Measurements from ENCODE around the gene ASCL1. TPM values are rescaled to one million over a fixed set of nuclear protein-coding genes. Genes with fewer than 3 reads are reported as not detected.

The ASCL1 gene
- total RNA-seq, 1 experiment from 2014 or later = 0.07 TPM

DNA sequence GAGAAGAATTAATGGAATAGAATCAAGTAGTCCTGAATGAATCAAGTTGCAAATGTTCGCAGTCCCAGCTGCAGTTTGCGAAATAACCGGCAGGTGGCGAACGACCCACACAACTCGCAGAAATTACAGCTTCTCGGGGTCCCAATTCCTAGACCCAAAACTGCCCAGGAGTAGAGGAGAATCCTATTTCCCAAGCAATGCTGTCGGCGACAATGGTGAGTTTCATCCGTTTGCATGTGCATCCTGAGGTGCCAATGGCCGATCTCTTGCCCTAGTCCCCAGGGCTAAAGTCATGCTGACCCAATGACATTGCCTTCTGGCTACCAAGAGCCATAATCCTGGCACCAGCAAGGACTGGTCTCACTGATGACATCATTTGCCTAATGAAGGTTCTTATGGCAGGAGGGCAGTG, 8.5 kb upstream of the ASCL1 start:
- Mint-ChIP-seq H3K4me1 (peaks cover 21% of the 10 kb centered on the region), H3K9me3 (peaks cover 6% of the 10 kb centered on the region; the same call in 1 of the 2 replicates), H3K36me3 (no peaks in the 10 kb centered on the region), H3K27ac (no peak overlapping the region), H3K27me3 (ENCODE audit: low read depth) (peaks cover 76% of the 10 kb centered on the region), H3K4me3 (no peak overlapping the region)
- ChIA-PET CTCF (interaction anchor here (0.6 to 4.3 kb wide), 22 partner anchors 8 to 684 kb away, joined by 3 to 78 read pairs (median 4); partner anchors contain the start of genes ASCL1 and PAH), POLR2A (no interaction called here)
- DNase-seq (ENCODE audit: low spot score) = peak; percentile 81
- peak; percentile 30 for ATAC-seq
- TF ChIP-seq CTCF (IDR thresholded peaks at IDR 0.05) (peak; percentile 96), FOXK1 (CRISPR knock-in tag; IDR thresholded peaks at IDR 0.05) (no peak), ZNF121 (CRISPR knock-in tag; IDR thresholded peaks at IDR 0.05) (peak; percentile 97)

- DNase-seq (ENCODE audit: low spot score) (peak; percentile 63), ATAC-seq (peak; percentile 86)
- no peaks in the 10 kb centered on the region for H3K9me3 Mint-ChIP-seq
- H3K4me3 Mint-ChIP-seq = peak overlapping the region; percentile 84
- peaks cover 28% of the 10 kb centered on the region for H3K4me1 Mint-ChIP-seq
- H3K27ac Mint-ChIP-seq = no peak overlapping the region
- H3K27me3 Mint-ChIP-seq (ENCODE audit: low read depth) = peaks cover 84% of the 10 kb centered on the region
- H3K36me3 Mint-ChIP-seq = no peaks in the 10 kb centered on the region
- ChIA-PET CTCF (interaction anchor here (0.7 to 4.3 kb wide), 28 partner anchors 9 to 682 kb away, joined by 3 to 78 read pairs (median 4); no protein-coding TSS in a partner anchor), POLR2A (interaction anchor here (0.6 to 1.1 kb wide), 2 partner anchors 12 to 167 kb away, joined by 3 to 4 read pairs; no protein-coding TSS in a partner anchor)
- no peak for TF ChIP-seq ZNF219 (CRISPR knock-in tag; IDR thresholded peaks at IDR 0.05; ENCODE audit: borderline replicate concordance)
- TF ChIP-seq, protein P1, sequence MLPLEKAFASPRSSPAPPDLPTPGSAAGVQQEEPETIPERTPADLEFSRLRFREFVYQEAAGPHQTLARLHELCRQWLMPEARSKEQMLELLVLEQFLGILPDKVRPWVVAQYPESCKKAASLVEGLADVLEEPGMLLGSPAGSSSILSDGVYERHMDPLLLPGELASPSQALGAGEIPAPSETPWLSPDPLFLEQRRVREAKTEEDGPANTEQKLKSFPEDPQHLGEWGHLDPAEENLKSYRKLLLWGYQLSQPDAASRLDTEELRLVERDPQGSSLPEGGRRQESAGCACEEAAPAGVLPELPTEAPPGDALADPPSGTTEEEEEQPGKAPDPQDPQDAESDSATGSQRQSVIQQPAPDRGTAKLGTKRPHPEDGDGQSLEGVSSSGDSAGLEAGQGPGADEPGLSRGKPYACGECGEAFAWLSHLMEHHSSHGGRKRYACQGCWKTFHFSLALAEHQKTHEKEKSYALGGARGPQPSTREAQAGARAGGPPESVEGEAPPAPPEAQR (CRISPR knock-in tag; IDR thresholded peaks at IDR 0.05) = no peak
- TF ChIP-seq ZBTB21 (CRISPR knock-in tag; IDR thresholded peaks at IDR 0.05; ENCODE audit: borderline replicate concordance) = 0 out of 2 replicates have a peak, but pooled peaks have one; percentile 18
- TF ChIP-seq SOX15 (CRISPR knock-in tag; IDR thresholded peaks at IDR 0.05) = no peak
- TF ChIP-seq FOXP1 (CRISPR knock-in tag; IDR thresholded peaks at IDR 0.05; ENCODE audit: borderline replicate concordance) = 0 out of 2 replicates have a peak, but pooled peaks have one; percentile 37
- no peak for TF ChIP-seq STAT6 (CRISPR knock-in tag; conservative IDR thresholded peaks at IDR 0.05; ENCODE audit: low read depth)
- TF ChIP-seq MAX (CRISPR knock-in tag; IDR thresholded peaks at IDR 0.05) = peak; percentile 77
- TF ChIP-seq, protein P2, sequence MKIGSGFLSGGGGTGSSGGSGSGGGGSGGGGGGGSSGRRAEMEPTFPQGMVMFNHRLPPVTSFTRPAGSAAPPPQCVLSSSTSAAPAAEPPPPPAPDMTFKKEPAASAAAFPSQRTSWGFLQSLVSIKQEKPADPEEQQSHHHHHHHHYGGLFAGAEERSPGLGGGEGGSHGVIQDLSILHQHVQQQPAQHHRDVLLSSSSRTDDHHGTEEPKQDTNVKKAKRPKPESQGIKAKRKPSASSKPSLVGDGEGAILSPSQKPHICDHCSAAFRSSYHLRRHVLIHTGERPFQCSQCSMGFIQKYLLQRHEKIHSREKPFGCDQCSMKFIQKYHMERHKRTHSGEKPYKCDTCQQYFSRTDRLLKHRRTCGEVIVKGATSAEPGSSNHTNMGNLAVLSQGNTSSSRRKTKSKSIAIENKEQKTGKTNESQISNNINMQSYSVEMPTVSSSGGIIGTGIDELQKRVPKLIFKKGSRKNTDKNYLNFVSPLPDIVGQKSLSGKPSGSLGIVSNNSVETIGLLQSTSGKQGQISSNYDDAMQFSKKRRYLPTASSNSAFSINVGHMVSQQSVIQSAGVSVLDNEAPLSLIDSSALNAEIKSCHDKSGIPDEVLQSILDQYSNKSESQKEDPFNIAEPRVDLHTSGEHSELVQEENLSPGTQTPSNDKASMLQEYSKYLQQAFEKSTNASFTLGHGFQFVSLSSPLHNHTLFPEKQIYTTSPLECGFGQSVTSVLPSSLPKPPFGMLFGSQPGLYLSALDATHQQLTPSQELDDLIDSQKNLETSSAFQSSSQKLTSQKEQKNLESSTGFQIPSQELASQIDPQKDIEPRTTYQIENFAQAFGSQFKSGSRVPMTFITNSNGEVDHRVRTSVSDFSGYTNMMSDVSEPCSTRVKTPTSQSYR (CRISPR knock-in tag; IDR thresholded peaks at IDR 0.05) = no peak
- TF ChIP-seq ETV6 (CRISPR knock-in tag; IDR thresholded peaks at IDR 0.05) = no peak
- no peak; the same call in 1 of the 2 replicates for TF ChIP-seq ZNF423 (CRISPR knock-in tag; IDR thresholded peaks at IDR 0.05)
- TF ChIP-seq, protein P3, sequence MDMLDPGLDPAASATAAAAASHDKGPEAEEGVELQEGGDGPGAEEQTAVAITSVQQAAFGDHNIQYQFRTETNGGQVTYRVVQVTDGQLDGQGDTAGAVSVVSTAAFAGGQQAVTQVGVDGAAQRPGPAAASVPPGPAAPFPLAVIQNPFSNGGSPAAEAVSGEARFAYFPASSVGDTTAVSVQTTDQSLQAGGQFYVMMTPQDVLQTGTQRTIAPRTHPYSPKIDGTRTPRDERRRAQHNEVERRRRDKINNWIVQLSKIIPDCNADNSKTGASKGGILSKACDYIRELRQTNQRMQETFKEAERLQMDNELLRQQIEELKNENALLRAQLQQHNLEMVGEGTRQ (CRISPR knock-in tag; IDR thresholded peaks at IDR 0.05) = peak; percentile 84
- TF ChIP-seq ATF3 (CRISPR knock-in tag; conservative IDR thresholded peaks at IDR 0.05) = no peak
- no peak for TF ChIP-seq ZNF121 (CRISPR knock-in tag; IDR thresholded peaks at IDR 0.05)
- TF ChIP-seq, protein P4, sequence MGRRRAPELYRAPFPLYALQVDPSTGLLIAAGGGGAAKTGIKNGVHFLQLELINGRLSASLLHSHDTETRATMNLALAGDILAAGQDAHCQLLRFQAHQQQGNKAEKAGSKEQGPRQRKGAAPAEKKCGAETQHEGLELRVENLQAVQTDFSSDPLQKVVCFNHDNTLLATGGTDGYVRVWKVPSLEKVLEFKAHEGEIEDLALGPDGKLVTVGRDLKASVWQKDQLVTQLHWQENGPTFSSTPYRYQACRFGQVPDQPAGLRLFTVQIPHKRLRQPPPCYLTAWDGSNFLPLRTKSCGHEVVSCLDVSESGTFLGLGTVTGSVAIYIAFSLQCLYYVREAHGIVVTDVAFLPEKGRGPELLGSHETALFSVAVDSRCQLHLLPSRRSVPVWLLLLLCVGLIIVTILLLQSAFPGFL (CRISPR knock-in tag; IDR thresholded peaks at IDR 0.05; ENCODE audit: borderline replicate concordance) = no peak
- no peak for TF ChIP-seq ZNF263 (CRISPR knock-in tag; IDR thresholded peaks at IDR 0.05; ENCODE audit: low read depth)
- no peak for TF ChIP-seq E2F1 (CRISPR knock-in tag; IDR thresholded peaks at IDR 0.05)
- 0 out of 2 replicates have a peak, but pooled peaks have one; percentile 24 for TF ChIP-seq GABPB1 (CRISPR knock-in tag; IDR thresholded peaks at IDR 0.05)
Measured at GRCh38 chr12:102950107-102950949, 7.1 kb upstream of the ASCL1 start.
